CD4-positive, alpha-beta T cell treated with Interleukin-12 subunit alpha and Interleukin-12 subunit beta, for 1 hour (primary cell): ENCODE results near the gene ZNF521.
"Not testable (repeated sequence)": the region's sequence is repeated elsewhere in the genome, so short reads cannot be mapped to it uniquely, and the experiment has no call there.

ENCODE experiments used
- DNase-seq: peaks from one replicate; pipeline ENCODE4 v3.0.0-alpha.2; 2020

The ZNF521 gene

DNA sequence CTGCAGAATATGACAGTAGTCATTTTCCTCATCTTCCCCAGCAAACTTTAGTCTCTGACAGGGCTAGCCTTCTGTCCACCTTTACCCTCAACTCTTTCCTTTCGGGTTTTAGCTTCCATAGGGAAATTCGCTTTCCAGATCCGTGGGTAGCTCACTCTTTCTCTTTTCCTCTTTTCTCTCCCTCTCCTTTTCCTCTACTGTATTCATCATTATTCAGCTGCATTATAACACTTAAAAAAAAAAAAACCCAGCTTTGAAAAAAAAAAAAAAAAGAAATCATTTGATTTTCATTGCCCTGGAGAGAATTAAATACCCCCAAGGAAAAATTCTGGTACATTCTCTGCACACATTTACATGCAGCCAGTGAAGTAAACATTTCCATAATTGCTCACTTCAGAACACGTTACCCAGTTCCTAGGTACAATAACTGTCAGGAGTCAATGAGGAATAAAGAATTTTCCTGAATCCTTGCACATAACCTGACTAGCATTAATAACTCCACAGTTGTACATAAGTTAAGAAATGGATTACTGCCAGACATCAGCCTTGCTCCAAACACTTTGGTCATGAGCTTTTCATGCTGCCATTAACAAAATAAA is 63.5 kb downstream of the ZNF521 start:
- no peak for DNase-seq

DNA sequence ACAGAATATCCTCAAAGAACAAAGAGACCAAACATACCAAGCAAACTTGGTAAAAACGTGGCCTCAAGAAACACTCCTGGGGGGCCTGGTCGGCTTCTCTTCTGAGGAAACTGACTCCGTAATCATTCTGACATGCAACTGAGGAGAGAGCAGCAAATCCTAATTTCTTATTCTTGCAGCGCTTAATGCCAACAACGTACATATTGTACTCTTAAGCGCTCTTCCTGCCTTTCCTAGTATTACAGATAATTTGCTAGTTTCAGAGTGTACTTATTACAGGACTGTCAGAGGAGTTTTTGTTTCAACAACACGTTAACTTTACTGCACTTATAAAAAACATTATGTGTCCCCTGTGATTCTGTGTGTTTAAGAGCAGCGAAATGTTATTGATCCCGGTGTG is 64.9 kb downstream of the ZNF521 start:
- no peak for DNase-seq

DNA sequence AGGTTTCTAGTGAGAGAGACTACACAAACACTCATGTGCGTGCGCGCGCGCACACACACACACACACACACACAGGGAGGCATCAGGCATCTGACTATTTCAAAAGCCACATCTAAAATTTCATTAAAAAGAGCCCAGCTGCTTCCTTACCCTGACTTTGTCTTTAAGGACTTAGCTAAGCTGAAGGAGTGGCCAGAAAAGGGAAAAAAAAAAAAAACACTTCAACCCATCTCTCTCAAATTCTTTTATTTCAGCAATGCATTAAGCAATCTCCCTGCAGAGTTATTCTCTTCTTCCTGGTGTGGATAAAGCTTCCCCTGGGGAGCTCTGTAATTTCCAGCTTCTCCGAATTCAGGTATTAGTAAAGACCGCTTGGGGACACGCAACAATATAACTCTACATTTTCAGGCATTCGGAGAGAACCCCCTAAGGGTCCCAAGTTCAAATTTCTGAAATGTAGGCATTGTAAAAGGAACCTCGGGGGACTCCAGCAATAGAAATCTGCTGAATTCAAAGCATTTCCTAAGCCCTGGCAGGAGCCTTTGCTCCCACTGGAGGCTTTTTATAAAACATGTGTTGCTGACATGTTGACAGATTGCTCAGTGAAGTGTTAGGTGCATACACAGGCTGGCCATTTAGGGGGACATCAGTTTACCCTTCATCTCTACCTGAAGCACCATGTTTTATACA is 67.0 kb downstream of the ZNF521 start:
- DNase-seq, result no peak

DNA sequence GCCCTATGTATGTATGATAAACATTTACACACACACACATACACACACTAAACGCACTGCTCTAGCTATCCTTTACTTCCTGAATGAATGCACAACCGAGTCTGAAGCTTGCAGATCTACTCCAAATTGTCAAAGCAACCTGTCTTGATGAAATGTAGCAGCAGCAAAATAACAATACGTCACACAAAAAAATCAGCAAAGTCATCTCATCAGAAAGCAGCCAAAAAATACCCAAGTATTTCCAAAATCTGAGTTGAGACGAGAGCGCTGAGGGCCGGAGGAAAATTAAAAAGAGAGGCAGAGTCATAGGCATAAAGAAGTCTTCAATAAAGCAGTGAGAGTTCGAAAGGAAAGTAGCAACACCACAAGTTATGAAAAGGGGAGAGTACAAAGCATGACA is 67.7 kb downstream of the ZNF521 start:
- no peak for DNase-seq

DNA sequence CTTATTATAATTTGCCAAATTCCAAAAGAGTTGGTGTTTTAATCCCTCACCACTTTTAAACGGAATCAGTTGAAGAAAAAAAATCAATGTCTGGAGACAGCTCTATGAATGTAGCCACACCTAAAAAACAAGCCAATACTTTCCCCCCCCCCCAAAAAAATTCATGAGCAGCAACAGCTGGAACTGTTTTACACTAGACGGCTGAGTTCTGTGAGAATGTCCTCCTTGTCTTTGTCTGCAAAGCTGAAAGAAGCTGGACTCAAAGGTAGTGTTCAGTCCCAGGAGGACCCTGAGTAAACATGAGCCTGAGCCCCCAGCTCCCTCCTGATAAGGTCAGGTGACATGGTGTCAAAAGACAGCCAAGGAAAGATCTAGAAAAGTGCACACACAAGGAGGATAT is 68.2 kb downstream of the ZNF521 start:
- no peak for DNase-seq

DNA sequence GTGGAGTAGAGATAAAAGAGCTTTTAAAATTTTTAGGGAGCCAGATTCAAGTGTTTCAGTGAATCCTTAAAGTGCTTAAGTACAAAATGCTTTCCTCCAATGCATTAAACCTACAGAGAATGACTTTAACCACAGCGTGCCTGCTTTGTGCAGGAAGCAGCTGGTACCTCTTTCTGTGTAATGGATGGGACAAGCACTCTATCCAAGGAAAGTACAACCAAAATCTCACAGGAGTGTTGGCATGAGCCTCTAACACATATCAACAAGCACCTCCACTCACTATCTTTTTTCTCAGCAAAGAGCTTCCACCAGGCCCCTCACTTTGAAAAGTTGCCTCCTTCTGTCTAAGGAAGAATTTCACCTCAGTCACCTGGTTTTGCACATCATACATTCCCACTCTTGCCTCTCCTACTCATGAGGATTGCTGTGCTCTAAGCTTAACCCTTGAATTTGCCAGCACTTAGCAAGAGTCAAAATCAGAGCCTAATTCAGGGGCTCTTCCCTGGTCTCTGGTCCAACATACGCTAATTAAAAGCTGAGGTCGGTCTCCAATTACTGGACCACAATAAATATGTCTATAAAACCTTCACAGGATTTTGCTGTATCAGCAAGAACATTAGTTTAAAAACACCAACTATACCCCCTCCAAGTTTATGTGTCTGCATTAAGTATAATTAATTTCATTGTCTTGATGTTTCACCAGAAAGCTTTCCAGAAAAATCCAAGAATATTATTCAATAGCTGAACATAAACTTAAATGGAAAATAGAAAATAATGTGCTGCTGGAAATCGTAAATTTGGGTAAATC is 68.9 kb downstream of the ZNF521 start:
- no peak for DNase-seq

DNA sequence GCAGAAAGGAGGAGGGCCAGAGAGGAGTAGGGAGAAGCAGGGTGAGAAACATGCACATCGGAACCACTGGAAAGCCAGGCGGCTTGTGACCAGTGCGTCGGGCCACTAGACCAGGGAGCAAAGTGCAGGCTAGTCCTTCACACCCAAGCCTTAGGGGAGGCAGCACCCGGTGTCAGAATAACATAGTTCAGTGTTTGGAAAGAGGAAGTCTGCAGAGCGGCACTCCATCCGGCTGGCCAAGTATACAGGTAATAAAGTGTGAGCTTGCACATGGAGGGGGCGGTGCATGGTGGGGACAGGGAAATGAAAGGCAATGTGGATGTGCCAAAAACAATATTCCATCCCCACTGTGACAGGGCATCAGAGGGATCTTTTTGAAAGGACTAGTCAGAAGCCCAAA is 69.7 kb downstream of the ZNF521 start:
- DNase-seq, result no peak

DNA sequence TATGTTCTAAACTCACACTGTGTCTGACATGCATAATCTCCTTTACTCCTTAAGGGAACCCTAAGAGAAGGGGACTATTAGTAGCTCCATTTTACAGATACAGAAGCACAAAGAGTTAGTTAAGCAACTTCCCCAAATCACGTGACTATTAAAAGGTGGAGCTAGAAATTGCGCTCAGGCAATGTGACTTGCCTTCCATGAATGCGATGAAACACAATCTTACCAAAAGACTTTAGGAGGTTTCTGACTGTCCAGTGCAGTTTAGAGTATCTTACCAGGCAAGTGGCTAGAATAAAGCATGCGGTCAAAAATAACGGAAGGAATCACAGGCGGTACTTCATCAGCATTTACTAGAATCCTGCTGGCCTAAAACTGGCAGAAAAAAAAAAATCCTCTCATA is 70.4 kb downstream of the ZNF521 start:
- DNase-seq, result no peak

DNA sequence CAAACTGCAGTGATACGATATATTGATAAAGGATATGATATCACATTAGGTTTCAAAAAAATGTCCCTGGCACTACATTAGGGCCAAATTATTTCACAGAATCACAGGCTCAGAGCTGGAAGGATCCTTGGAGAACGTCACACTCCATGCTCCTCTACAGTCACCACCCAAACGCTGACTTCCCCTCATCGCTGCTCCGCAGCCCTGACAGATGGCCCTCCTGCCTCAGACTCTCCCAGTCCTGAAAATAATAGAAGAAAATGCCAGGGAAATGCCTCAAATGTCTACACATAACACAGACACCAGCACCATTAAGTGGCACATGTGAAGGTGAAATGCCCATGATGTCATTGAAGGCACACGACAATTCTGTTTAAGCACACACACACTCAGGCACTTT is 72.0 kb downstream of the ZNF521 start:
- no peak for DNase-seq

DNA sequence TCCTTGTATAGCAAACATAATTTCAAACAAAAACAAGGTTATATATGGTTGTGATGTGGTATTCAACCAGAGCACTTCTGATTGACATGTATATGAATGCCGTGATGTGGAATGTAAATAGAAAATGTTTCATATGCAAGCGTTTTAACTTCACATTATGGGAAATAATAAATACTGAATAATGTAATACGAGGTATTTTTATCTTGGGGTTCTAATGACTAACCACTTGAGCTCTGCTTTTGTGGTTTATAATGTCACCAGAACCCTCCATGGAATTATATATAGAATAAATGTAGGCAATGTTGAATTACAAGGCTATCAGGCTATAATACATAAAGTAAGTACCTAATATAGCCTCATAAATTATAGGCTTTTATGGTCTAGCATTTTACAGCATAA is 72.4 kb downstream of the ZNF521 start:
- no peak for DNase-seq

DNA sequence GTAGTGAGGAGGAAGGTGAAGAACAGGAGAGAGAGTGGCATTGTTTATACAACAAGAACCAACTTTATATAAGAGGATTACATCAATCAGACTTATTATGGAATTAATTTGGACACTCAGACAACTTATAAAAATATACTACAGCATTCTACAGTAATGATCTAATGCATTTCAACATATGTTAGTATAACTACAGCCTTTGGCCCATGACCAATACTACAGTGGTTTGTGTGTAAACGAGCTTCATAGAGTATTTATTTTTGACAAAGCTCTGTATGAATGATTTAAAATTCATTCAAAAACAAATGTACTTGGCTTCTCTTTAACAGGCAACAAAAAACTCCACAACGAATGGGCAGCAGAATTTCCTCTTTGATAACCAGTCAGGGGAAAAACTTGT is 72.8 kb downstream of the ZNF521 start:
- DNase-seq, result no peak

DNA sequence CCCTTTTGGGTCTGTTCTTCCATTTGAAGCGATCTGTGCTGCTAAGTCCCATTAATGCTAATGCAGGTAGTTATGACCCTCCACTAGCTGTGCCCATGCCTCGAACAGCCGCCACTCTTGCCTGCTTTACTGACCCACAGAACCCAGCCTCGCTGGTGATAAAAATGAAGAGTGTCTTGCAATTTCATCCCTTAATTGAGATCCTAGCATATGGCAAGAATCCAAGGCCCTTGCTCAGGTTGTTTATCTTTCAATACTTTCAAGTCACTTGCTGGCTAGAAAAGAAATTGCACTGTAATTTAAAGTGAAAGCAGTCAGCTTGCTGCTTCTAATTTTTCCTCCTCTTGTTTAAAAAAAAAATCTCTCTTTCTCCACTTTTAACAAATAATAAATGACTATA is 73.6 kb downstream of the ZNF521 start:
- DNase-seq, result no peak

DNA sequence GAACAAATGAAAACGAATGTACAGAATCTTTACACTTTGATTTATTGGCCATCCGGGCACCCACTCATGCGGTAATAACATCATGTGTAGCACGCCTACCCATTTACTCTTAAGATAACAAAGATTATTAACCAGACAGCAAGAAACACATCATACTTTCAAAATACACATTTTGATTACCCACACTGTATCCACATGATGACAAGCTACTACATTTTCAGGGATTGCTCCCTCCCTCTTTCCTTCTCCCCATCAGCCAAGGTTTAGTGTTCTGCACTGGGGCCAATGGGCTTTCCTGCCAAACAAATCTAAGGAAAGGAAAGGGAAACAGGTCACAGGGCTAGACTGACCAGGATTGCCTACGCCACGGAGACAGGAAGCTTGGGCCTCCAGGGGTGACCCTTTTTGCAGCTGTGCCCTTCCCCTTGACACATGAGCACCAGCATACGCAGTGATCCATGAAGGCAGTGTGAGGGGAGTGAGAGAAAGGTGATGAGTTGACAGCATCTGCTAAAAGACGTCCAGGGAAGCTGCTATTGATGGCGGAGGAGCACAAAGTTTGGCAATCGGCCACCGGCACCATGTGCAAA is 76.5 kb downstream of the ZNF521 start:
- DNase-seq, result no peak

DNA sequence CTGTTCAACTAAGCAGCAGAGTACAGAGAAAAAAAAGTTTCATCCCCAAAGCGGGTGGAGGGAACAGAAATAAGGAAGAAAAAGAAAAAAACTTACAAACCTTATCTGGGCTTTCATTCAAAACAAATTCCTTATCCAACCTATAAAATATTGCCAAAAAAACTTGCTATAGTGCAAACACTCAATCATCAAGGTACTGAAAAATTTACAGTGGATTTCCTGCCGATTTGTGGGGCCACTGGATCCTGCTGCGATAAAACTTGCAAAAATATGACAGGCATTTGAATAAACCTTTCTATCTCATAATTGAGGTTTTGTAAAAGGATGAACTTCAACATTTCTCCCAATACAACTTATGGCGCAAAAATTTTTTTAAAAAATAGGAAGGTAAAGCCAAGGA is 77.0 kb downstream of the ZNF521 start:
- no peak for DNase-seq

DNA sequence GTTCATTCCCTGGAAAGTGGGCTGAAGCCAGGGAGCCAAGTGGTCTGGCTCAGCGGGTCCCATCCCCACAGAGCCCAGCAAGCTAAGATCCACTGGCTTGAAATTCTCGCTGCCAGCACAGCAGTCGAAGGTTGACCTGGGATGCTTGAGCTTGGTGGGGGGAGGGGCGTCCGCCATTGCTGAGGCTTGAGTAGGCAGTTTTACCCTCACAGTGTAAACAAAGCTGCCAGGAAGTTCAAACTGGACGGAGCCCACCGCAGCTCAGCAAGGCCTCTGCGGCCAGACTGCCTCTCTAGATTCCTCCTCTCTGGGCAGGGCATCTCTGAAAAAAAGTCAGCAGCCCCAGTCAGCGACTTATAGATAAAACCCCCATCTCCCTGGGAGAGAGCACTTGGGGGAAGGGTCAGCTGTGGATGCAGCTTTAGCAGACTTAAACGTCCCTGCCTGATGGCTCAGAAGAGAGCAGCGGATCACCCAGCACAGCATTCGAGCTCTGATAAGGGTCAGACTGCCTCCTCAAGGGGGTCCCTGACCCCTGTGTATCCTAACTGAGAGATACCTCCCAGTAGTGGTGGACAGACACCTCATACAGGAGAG is 84.9 kb downstream of the ZNF521 start:
- DNase-seq, result not testable (repeated sequence)

DNA sequence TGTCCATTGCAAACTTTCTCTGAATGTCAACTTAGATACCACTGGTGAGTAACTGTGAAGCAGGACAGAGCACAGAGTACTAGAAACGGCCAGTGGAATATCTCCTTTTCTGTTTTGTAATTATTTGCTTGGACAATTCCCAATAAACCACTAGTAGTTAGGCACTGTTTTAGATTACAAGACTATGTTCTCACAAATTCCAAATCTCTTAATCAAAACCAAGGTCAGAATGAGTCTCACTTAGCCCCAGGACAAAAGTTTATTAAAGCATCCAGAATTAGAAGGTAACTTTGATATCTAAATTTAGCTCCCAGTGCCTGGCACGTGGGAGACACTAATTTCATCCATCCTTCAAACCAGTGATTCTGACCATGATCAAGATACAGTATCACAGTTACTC is 89.0 kb downstream of the ZNF521 start:
- no peak for DNase-seq

DNA sequence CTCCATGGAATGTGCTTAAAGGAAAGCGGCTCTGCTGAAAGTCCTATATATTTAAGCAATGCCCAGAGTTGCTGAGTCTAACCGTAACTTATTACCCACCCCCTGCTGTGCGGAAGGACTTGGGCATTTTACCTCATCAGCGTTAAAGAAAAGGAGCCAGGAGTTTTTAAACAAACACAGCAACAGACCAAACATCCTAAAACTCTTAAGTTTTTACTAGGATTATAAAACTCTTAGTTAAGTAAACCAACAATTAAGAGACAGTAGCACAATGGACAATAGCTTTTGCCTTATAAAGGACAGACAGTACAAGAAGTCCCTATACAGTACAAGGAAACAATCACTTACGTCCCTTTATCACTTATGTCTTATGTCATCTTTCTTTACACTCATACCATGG is 90.2 kb downstream of the ZNF521 start:
- DNase-seq, result no peak

DNA sequence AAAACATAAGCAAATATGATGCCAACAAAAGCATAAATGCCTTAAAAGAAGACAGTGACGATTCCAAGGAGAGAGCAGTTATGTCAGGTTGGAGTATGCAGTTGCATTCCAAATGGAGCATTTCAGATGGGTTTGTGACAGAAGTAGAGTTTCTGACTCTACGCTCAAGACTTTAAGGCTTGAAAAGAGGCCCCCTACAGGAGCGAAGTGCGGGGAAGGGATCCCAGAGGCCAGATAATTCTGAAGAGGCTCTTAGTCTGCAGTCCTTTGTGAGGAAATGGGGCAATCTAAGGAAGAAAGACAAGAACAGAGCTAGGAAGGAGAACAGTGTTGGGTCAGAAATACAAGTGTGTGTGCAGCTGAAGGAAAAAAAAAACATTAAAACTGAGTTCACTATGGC is 95.5 kb downstream of the ZNF521 start:
- DNase-seq, result no peak

DNA sequence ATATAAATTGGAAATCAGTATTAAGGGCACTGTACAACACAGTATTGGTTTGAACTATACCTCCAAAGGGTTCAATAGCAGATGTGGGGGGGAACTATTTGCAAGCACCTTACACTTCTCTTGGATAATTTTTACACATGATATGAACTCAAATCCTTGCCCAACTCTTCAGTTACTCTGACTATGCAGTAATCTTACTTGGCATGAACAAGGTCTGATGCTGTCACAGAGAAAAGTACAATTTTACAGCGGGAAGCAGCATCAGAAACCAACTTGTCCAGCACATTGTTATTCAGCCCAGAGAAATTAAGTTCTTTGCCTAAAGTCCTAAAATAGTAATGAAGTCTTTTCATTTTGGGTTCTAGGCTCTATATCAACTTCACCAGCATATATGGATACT is 98.2 kb downstream of the ZNF521 start:
- DNase-seq, result no peak

DNA sequence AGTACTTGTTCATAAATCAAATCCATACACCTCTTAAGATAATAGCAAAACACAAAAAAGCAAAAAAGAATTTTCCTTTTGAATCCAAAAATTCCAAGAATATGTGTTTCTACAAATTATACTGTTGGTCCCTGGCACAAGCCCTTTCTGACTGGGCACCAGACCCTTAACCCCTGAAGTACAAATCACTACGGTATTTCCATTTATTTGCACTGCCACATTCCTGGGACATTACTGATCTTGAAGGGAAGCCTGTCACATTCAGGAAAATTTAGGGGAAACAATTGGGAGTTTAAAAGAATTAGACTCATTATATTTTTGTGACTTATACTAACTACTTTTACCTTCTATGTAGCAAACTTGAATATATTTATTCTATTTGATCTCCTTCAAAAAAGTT is 98.8 kb downstream of the ZNF521 start:
- DNase-seq, result no peak

DNA sequence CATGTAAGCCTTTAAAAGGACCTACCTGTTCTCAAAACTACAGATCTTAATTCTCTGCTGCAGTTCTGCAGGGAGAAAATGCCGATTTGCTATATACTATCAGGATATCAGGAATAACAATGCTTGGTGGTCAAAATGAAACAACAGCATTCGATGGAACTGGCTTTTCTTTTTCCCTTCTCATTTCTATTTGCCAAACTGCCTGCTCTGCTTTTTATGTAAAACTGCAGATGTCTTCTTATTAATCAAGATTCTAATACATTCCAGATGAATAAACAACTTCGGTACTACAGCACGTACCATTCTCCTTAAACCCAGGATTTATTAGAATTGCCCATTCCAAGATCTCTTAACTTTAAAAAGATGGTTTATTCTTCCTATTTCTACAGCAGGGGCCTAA is 100.9 kb downstream of the ZNF521 start:
- DNase-seq, result no peak

DNA sequence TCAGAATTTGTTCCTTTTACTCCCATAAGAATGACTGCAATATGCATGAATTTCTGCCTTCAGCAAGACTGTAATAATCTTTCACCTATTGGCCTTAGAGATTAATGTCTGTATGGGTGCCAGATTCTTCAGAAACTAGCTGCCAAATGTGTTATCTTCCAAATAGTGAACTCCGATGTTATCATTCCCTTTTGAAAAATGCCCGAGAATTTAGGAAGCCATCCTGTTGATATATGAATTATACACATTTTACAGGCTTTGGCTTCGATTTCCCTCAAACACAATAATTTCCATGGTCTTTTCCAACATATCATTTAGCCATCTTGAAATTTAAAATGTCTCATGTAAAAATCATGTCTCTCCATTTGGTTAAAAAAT is 101.5 kb downstream of the ZNF521 start:
- no peak for DNase-seq

DNA sequence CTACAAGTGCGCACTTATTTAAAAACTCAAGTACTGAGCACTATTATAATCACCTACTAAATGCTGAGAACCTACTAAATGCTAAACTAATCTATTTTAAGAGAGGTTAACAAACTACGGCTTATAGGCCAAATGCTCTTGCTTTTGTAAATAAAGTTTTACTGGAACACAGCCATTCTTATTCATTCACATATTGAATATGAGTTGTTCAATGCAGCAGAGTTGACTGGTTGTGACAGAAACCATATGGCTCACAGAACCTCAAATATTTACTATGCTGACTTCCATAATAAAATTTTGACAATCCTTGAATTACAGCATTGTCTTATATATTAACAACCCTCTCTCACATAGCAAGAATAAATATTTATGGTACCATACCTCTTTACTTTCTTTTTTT is 103.2 kb downstream of the ZNF521 start:
- DNase-seq, result no peak

DNA sequence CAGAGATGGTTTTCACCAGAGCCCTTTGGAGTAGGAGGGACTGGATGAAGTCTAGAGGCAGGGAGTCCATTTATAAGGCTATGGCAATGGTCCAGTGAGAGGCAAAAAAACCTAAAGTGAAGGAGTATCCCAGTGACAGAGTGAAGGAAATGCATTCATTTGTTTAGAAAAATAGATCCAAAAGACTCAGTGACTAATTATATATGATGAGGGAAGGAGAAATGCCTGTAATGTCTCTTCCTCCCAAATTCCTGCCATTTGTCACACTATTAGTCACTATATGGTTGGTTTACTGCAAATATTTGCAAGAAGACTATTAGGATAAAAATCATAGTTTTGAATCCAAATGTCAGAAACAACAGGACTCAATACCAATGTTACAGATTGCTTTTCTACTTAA is 104.2 kb downstream of the ZNF521 start:
- no peak for DNase-seq
